Caco-2 (cell line): ENCODE measurements around the gene TMC2. TPM values are rescaled to one million over a fixed set of nuclear protein-coding genes. Genes with fewer than 3 reads are reported as not detected.

Experiments used
- BruUV-seq: library from RNA; stranded (reverse); fragments of 400-500 nt; replicated peaks from 2 replicates; lab custom pipeline; 2021; lab: Mats Ljungman, UMichigan
- CTCF ChIA-PET: fragments of 300-600 bp; sonication (Branson Sonifier 250); formaldehyde crosslinking; loops from one replicate; lab custom pipeline; 2022; ENCODE audit warnings: antibody characterized with exemption; lab: Charles Lee
- POLR2A ChIA-PET: fragments of 300-600 bp; sonication (Branson Sonifier 250); formaldehyde crosslinking; loops from one replicate; lab custom pipeline; 2022; ENCODE audit warnings: antibody characterized with exemption; lab: Charles Lee
- DNase-seq, 2 experiments: peaks; one replicate each; pipeline versions ENCODE4 v3.0.0 to v3.0.0-alpha.2; 2020 to 2022
- H3K27me3 ChIP-seq: replicated peaks from 2 replicates; pipeline ENCODE4 v1.6.0; 2011; ENCODE audit warnings: low read length; ENCODE audit not compliant: control insufficient read depth, insufficient read depth
- H3K36me3 ChIP-seq: 2 replicates; pipeline ENCODE4 v1.5.1; 2011; ENCODE audit warnings: low read length; ENCODE audit not compliant: control insufficient read depth, insufficient read depth
- H3K4me1 ChIP-seq: fragments of 250-450 bp; sonication (Bioruptor Pico); 2 replicates; pipeline ENCODE4 v1.5.1; 2020; ENCODE audit warnings: mild to moderate bottlenecking
- H3K4me3 ChIP-seq: 2 replicates; pipeline ENCODE4 v1.5.1; 2011; ENCODE audit warnings: low read depth, mild to moderate bottlenecking, control low read depth, low read length
- H3K9me3 ChIP-seq: fragments of 250-450 bp; sonication (Bioruptor Pico); 2 replicates; pipeline ENCODE4 v1.5.1; 2020; ENCODE audit warnings: mild to moderate bottlenecking, moderate library complexity
- H3K27ac Mint-ChIP-seq: one replicate; pipeline ENCODE4 v1.8.0; 2022; ENCODE audit warnings: mixed read lengths; ENCODE audit not compliant: unreplicated experiment
- H3K27me3 Mint-ChIP-seq: one replicate; pipeline ENCODE4 v1.8.0; 2022; ENCODE audit warnings: mixed read lengths; ENCODE audit not compliant: insufficient read depth, unreplicated experiment
- H3K36me3 Mint-ChIP-seq: one replicate; pipeline ENCODE4 v1.8.0; 2022; ENCODE audit warnings: mild to moderate bottlenecking, mixed read lengths; ENCODE audit not compliant: insufficient read depth, unreplicated experiment
- H3K4me1 Mint-ChIP-seq: one replicate; pipeline ENCODE4 v1.8.0; 2022; ENCODE audit warnings: low read depth, mixed read lengths; ENCODE audit not compliant: unreplicated experiment
- H3K4me3 Mint-ChIP-seq: one replicate; pipeline ENCODE4 v1.8.0; 2022; ENCODE audit warnings: mild to moderate bottlenecking, moderate library complexity, mixed read lengths; ENCODE audit not compliant: unreplicated experiment
- H3K9me3 Mint-ChIP-seq: one replicate; pipeline ENCODE4 v1.8.0; 2022; ENCODE audit warnings: mixed read lengths; ENCODE audit not compliant: unreplicated experiment
- CTCF ChIP-seq, 2 experiments: fragments of 200-600 bp in 1 of 2; IDR thresholded peaks; 1 replicate in 1 of 2; 2 replicates in 1 of 2; pipeline versions ENCODE4 v1.5.1 to v1.8.0; 2011 to 2022; ENCODE audit warnings: antibody characterized with exemption in 1 of 2, control low read depth in 1 of 2, inconsistent platforms in 1 of 2, low read depth in 1 of 2, low read length in 1 of 2, mild to moderate bottlenecking in 1 of 2, moderate library complexity in 1 of 2; ENCODE audit not compliant: insufficient read depth in 1 of 2, severe bottlenecking in 1 of 2, unreplicated experiment in 1 of 2
- intact Hi-C: fragments of 100-400 bp; cut with micrococcal nuclease; formaldehyde crosslinking; loops from one replicate; pipeline ENCODE4 v1.10.0; 2022; ENCODE audit not compliant: unreplicated experiment
- total RNA-seq: library from RNA; stranded (reverse); gene quantifications from 2 replicates; pipeline ENCODE4 v1.2.3, GENCODE V29; 2022

TMC2 gene
- total RNA-seq, 1 experiment from 2014 or later, result not detected

GRCh38 chr20:2518558-2518957, 17.8 kb upstream of the TMC2 start:
- intact Hi-C loops, result no loop called here
- Histone ChIP-seq H3K4me3 (no peak overlapping the region), H3K36me3 (no peaks in the 10 kb centered on the region), H3K27me3 (no peaks in the 10 kb centered on the region; the same call in none of the 2 replicates), H3K9me3 (no peaks in the 10 kb centered on the region), H3K4me1 (no peaks in the 10 kb centered on the region)
- no peak overlapping the region for H3K27ac Mint-ChIP-seq
- POLR2A ChIA-PET, result no interaction called here
- H3K27me3 Mint-ChIP-seq, result peaks cover 5% of the 10 kb centered on the region
- CTCF ChIA-PET, result no interaction called here
- H3K4me1 Mint-ChIP-seq, result no peaks in the 10 kb centered on the region
- no peak for TF ChIP-seq CTCF (IDR thresholded peaks at IDR 0.05; ENCODE audit: insufficient read depth in 1 of 2, low read depth in 1 of 2, low read length in 1 of 2, severe bottlenecking in 1 of 2, unreplicated experiment in 1 of 2)
- H3K36me3 Mint-ChIP-seq, result no peaks in the 10 kb centered on the region
- no peak for DNase-seq
- H3K9me3 Mint-ChIP-seq, result no peaks in the 10 kb centered on the region
- H3K4me3 Mint-ChIP-seq, result no peak overlapping the region
- no TSS peak for BruUV-seq

GRCh38 chr20:2519115-2519809, 17.1 kb upstream of the TMC2 start:
- H3K27me3 Mint-ChIP-seq, result peaks cover 2% of the 10 kb centered on the region
- H3K4me3 Mint-ChIP-seq, result no peak overlapping the region
- no peaks in the 10 kb centered on the region for H3K36me3 ChIP-seq
- no peaks in the 10 kb centered on the region for H3K36me3 Mint-ChIP-seq
- ChIA-PET POLR2A (no interaction called here), CTCF (no interaction called here)
- no TSS peak for BruUV-seq
- intact Hi-C loops, result no loop called here
- H3K4me3 ChIP-seq, result no peak overlapping the region
- H3K4me1 ChIP-seq, result no peaks in the 10 kb centered on the region
- H3K4me1 Mint-ChIP-seq, result no peaks in the 10 kb centered on the region
- no peak for TF ChIP-seq CTCF (IDR thresholded peaks at IDR 0.05; ENCODE audit: insufficient read depth in 1 of 2, low read depth in 1 of 2, low read length in 1 of 2, severe bottlenecking in 1 of 2, unreplicated experiment in 1 of 2)
- no peaks in the 10 kb centered on the region for H3K9me3 ChIP-seq
- no peak overlapping the region for H3K27ac Mint-ChIP-seq
- no peak for DNase-seq
- H3K27me3 ChIP-seq, result no peaks in the 10 kb centered on the region; the same call in none of the 2 replicates
- H3K9me3 Mint-ChIP-seq, result no peaks in the 10 kb centered on the region

- Histone ChIP-seq H3K27me3 (no peaks in the 10 kb centered on the region; the same call in none of the 2 replicates), H3K36me3 (no peaks in the 10 kb centered on the region), H3K9me3 (no peaks in the 10 kb centered on the region), H3K4me3 (no peak overlapping the region), H3K4me1 (no peaks in the 10 kb centered on the region)
- TF ChIP-seq CTCF (IDR thresholded peaks at IDR 0.05; ENCODE audit: insufficient read depth in 1 of 2, low read depth in 1 of 2, low read length in 1 of 2, severe bottlenecking in 1 of 2, unreplicated experiment in 1 of 2), result no peak
- Mint-ChIP-seq H3K9me3 (no peaks in the 10 kb centered on the region), H3K27ac (no peak overlapping the region), H3K27me3 (no peaks in the 10 kb centered on the region), H3K36me3 (no peaks in the 10 kb centered on the region), H3K4me1 (peaks cover 5% of the 10 kb centered on the region), H3K4me3 (no peak overlapping the region)
- no peak for DNase-seq
- intact Hi-C loops, result no loop called here
- POLR2A ChIA-PET, result interaction anchor here (0.5 kb wide), 1 partner anchor 132 kb away, joined by 3 read pairs; the partner anchor contains the start of gene NOP56
- CTCF ChIA-PET, result interaction anchor here (0.5 kb wide), 1 partner anchor 525 kb away, joined by 7 read pairs; the partner anchor contains the start of gene MRPS26
- no TSS peak for BruUV-seq
Measured at GRCh38 chr20:2520617-2521016, 15.8 kb upstream of the TMC2 start.
